HG03060 (cell line): ENCODE results near the gene TMBIM6.
"Not testable (repeated sequence)": the region's sequence is repeated elsewhere in the genome, so short reads cannot be mapped to it uniquely, and the experiment has no call there.

ENCODE experiments used
- ATAC-seq: cut with Tn5 transposase; IDR thresholded peaks from one replicate; pipeline ENCODE4 v1.9.1; 2021; ENCODE audit warnings: low read depth, moderate number of reproducible peaks; ENCODE audit not compliant: unreplicated experiment

Gene TMBIM6, protein sequence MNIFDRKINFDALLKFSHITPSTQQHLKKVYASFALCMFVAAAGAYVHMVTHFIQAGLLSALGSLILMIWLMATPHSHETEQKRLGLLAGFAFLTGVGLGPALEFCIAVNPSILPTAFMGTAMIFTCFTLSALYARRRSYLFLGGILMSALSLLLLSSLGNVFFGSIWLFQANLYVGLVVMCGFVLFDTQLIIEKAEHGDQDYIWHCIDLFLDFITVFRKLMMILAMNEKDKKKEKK

DNA sequence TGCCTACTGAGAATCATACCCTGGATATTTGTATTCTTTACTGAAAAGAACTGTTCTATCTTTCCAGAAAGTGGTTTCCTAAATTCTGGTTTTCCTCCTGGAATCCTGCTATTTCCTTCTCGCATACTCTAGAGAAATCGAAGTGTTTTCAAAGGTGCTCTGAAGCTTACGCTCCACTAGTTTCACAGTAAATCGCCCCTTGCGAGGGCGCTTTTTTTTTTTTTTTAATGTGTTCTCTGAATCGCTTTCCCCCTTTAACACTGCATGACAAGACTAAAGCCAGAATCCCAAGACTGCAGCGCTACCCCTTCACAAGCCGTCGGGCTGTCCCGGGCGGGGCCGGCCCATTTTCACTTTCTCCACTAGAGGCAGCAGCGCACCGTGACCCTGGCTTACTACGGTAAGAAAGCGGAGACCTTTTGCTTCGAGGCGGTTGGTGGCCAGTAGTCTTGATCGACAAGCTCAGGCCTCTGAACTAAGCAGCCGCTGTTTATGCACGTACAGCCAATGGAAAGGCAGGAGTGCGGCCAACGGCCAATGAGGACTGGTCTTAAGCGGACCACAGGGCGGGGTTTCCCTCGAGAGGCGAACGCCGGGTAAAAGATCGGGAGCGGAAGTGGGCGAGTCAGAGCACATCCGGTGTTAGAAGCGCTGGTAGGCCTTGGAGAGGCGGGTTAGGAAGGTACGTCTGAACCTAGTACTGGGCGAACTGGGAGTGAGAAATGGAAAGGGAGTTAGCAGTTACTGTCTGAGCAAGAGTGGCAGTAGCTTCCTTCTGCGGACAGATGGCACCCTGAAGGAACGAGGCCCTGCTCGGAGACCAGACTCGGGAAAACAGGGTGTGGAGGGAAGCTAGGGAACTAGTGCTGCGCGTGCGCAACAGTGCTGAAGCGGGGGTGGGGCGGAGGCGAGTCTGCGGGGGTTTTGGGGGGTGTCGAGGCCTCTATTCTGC, at the start of gene TMBIM6:
Gene TMBIM6 (plus strand): TSS at position 628 of the 952 bp plus-strand sequence. CDS start 10,937 bp downstream, outside the sequence.
- ATAC-seq, result peak; percentile 93

DNA sequence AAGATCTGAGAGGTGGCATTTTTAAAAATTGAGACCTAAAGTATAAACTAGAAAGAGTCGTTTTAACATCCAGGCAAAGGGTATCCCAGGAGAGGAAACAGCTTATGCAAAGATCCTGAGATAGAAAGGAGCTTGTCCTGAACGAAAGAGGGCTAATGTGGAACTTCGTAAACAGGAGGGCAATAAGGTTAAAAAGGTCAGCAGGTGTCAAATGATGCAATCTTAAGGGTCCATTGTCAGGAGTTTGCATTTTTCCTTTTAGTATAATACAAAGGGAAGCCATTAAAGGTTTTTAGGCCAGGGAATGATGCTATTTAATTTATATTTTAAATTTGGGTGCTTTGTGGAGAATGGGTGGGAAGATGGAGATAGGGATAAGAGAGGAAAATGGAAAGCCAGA, 48.5 kb upstream of the TMBIM6 start:
- ATAC-seq, result no peak

DNA sequence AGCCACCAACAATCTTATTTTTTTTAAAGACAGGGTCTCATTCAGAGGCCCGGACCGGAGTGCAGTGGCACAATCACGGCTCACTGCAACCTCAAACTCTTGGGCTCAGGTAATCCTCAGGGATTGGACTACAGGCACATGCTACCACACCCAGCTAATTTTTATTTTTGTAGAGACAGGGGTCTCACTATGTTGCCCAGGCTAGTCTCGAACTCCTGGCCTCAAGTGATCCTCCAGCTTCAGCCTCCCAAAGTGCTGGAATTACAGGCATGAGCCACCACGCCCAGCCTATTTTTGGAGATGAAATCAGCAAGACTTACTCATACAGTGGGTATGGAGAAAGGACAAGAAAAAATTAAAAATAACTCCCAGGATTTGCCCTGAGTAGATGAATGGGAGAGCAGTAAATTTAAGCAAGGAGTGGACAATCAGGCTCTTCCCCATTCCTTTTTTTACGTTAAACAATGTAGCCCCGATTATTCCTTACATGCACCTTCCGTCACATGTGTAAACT, 47.4 kb upstream of the TMBIM6 start:
- ATAC-seq, result no peak

DNA sequence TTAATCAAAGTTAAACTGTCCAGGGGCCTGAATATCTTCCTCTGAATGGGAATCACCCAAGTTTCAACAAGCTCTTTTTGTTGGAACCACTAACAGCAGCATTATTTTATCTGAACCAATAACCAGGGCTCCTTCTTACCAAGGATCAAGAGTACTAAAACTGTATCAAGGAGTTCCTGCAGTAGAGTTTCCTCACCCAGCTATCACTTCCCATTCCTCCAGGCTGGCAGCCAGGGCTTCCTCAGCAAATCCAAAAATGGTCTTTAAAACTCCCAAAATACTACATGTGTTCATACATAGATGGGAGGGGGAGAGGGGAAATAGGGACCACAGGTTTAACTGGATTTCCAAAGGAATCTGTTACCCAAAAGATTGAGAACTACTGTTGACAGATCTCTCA, 44.6 kb upstream of the TMBIM6 start:
- no peak for ATAC-seq

DNA sequence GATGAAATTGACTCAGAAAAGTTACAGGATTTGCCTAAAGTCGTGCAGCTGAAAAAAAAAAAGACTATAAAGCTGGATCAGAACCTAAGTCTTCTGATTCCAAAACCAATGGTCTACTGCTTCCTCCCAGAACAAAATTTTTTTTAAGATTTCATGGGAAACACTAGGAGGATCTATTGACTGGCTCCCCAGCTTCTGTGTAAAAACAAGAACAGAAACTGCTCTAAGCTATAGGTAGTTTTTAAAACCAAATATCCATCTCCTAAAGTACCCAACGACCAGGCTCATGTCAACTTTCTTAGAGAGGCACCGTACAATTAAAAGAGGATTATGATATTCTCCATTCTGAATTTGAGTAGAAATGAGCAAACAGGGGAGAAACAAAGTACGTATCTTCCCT, 43.5 kb upstream of the TMBIM6 start:
- no peak for ATAC-seq

DNA sequence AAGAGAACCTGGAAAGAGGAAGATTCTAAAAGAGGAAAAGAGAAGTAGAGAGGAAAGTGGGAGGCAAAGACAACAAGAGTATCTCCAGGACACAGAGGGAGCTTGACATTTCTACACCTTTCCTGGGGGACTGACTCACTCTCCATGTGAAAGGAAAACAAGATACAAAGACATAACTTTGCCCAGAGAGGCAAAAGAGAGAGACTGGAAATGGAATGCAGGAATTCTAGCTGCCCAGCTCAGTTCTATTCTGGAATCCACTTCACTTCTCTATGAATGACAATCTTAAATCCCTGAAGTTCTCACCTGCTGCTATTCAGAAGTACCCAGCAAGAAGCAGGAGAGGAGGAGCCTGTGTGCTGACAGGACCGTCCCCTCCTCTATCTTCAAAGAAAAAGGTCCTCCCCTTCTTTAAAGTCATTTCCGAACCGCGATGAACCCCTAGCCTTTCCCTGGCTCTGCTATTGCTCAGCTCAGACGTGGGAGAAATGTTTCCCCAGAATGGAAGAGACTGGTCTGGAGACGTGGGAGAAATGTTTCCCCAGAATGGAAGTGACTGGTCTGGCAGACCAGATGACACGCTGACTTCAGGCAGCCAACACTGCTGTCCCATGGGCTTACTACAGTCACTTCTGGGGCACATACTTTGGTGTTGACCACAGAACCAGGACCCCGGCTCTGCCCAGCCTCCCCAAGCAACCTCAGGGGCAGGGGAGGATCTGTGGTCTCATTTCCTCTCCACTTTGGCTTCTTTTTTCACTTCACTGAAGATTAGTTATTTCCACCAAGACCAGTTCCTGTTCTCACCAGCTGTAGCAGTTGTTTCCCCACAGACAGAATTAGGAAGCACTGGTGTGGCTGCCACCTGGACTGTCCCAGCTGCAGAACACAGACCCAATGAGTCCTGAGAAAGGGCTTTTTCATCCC, 42.5 kb upstream of the TMBIM6 start:
- peak; percentile 64 for ATAC-seq

DNA sequence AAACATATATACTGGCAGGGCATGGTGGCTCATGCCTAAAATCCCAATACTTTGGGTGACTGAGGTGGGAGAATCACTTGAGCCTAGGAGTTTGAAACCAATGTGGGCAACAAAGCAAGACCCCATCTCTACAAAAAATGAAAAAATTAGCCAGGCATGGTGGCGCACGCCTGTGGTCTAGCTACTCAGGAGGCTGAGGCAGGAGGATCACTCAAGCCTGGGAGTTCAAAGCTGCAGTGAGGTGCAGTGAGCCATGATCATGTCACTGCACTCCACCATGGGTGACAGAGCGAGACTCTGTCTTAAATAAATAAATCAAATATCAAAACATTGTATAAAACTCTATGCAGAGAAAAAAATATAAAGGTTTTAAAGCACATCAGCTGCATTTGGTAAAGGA, 39.3 kb upstream of the TMBIM6 start:
- ATAC-seq, result no peak

DNA sequence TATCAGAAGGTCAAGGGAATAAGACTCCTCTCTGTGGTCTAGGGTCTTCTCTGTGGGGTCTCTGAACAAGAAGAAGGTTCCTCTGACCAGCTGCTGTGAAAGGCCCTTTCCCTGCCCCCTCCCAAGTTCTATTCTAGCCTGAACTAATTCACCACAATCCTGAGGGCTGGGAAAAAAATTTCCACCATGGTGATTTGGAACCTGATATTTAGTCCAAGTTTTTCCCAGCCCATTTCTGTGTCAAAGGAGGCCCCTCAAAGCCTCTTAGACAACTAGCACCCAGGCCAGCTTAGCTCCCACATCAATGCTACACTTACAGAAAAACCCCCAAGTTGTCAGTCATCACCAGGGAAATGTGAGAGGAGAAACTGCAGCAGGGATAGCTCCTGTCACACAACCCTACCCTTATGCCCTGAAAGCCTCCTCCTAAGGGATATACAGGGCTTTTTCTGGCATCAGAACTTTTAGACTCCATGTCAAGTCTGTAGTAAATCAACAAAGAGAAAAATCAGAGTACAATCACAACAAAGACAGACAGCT, 38.6 kb upstream of the TMBIM6 start:
- ATAC-seq, result no peak

DNA sequence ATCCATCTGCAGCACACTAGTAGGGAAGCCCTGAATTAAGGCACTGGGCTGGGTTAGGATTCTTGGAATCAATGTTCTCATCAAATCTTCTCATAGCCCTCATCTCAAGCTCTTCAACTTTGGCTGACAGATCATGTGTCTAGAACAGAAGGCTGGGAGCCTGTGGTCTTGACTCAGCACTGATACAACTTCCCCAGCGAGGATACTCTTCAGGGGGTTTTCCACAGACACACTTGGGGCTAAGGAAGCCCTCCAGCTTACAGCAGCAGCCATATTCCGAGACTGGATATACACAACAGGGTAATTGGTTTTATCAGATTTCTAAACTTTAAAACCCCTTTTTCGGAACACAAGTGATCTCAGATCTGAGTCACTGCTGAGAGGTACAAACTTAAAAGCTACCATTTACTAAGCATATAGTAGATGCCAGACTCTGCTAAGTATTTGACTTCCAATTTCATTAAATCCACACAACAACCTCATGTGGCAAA, 37.7 kb upstream of the TMBIM6 start:
- no peak for ATAC-seq

DNA sequence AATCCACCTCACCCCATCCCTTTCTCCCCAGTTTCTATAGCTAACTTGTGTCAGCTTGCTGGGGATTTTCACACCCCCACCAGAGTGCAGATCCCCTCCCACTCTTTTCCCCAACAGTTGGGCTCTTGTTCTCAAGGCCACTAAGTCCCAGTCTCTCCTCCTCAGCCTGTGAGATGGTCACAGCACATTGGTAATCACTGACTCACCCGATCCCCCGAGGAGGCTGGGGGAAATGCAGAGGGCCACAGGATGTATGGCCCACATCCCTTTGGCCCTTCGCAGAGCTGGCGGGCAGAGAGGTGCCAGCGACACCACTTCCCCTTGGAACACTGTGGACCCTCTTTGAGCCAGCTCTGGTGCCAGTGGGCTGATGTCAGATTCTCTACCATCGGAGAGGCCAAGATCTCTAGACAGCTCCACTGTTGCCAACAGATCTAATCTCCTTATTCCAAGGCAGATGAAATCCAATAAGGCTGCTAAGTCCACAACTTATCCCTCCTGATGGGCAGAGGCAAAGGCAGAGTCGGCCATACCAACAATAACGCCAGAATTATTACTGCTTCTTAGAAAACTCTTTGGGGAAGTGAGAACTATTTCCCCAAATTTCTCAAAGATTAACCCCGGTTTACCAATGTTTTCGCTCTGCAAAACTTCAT, 35.8 kb upstream of the TMBIM6 start:
- no peak for ATAC-seq

DNA sequence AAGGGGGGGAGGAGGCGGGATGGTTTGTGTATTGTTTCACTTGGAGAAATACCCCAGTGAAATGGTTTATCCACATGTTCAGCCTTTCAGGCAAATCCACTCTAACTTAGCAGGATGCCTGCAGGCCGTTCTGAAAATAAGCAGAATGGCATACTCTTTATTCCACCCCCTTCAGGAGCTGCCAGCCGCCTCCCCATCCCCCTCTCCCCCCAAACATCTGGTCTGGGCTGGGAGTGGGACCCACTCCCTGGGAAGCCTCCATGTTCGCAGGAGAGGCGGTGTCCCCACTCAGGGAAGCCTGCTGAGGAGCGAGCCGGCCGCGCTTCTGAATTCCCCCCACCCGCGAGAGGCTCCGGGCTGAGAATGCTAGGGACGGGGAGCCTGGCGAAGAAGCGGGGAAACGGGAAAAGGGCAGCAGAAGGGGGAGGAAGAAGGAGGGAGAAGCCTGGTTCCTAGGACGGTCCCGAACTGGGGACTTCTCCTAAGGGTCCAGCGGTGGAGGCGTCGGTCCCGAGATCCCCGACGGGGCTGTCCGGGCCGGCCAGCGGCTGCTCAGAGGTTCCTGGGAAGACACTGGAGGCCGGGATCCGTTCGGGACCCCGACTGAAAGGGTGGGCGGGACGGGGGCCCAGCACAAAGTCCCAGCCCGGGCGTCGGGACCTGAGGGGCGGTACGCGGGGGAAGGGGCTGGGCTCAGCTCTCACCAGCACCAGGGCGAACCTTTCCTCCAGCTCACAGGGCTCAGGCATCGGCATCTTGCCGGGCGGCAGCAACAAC, 34.8 kb upstream of the TMBIM6 start:
- ATAC-seq, result peak; percentile 2

DNA sequence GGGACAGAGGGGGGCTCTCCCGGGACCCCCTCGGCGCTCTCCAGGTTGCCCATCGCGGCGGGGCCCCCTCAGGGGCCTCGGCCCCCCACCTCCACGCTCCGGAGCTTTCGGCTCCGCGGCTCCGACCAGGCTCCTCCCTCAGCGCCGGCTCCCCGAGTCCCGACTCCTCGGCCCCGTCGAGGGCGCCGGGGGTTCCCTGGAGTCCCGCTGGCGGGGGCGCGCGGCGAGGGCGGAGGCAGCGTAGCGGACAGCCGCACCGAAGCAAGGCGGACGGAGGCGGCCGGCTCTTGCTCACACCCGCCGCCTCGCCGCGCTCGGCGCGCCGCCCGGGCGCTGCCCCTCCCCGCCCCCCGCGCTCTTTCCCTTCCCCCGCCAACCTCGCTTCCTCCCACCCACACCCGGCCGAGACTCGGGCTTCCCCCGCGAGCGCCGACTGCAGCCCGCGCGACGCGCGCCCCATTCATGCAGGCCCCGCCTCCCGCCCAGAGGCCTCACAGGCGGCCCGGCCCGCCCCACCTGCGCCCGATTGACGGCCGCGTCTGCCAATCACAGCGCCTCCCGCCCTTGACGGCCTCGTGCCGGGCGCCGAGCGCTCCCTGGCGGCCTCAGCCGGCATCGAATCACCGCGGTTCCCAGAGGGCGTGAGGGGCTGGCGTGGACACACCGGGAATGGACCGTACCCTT, 34.1 kb upstream of the TMBIM6 start, which contains the start of gene FMNL3:
Gene FMNL3 (minus strand): TSS at position 278 of the 684 bp plus-strand sequence. CDS start 225 bp downstream, at position 53.
- ATAC-seq, result peak; percentile 51

DNA sequence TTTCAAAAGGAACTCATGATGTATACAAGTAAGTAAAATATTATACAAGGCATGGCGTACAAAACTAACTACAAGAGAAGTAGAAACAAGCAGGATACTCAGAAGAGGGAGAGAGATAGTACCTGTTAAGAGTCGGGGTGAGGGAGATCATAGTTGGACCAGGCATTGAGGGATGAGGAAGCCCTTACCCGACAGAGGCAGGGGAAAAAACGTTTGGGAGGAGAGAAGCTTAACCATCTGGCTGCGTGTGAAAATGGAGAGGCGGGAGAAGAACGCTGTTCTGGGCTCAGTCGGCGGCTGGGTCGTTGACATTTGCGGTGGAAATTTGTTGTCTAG, 33.6 kb upstream of the TMBIM6 start:
- ATAC-seq, result no peak

DNA sequence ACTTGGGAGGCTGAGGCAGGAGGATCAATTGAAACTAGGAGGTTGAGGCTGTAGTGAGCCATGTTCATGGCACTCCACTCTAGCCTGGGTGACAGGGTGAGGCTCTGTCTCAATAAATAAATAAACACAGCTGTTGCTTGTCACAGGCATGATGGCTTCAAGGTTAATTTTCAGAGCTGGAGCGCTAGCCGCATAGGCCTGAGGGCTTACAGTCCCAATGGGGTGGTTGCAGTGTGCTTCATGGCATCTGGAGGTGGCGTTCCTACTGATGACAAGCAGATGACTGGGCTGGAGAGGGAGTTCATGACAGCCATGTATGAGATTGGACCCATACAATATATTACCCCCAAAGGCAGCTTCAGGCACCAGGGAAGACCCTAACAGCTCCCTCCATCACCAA, 32.5 kb upstream of the TMBIM6 start:
- ATAC-seq, result no peak

DNA sequence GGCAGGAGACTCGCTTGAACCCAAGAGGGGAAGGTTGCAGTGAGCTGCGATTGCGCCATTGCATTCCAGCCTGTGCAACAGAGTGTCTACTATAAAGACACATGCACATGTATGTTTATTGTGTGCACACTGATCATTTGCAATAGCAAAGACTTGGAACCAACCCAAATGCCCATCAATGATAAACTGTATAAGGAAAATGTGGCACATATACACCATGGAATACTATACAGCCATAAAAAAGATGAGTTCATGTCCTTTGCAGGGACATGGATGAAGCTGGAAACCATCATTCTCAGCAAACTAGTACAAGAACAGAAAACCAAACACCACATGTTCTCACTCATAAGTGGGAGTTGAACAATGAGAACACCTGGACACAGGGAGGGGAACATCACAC, 27.4 kb upstream of the TMBIM6 start:
- not testable (repeated sequence) for ATAC-seq

DNA sequence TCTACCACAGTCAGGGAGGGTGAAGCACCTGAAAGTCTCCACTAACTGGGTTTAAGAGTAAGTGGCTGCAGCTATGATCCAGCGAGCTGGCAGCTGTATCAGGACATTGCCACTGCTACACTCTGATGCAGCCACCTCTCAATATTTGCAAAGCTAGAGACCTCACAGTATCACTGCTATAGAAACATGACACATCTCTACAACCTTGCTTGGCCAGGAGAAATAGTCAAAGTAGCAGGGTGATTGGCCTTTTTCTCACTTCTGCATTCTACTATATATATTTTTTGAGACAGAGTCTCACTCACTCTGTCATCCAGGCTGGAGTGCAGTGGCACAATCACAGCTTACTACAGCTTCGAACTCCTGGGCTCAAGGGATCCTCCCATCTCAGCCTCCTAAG, 24.8 kb upstream of the TMBIM6 start:
- peak; percentile 67 for ATAC-seq

DNA sequence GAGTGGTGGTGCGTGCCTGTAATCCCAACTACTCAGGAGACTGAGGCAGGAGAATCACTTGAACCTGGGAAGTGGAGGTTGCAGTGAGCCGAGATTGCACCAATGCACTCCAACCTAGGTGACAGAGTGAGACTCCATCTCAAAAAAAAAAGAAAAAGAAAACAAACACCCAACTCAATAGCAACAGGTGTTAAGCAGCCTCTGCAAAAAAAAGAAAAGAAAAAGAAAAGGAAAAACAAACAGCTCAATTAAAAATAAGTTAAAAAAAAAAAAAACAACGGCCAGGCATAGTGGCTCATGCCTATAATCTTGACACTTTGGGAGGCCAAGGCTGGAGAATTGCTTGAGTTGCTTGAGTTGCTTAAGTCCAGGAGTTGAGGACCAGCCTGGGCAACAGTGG, 23.6 kb upstream of the TMBIM6 start:
- not testable (repeated sequence) for ATAC-seq

DNA sequence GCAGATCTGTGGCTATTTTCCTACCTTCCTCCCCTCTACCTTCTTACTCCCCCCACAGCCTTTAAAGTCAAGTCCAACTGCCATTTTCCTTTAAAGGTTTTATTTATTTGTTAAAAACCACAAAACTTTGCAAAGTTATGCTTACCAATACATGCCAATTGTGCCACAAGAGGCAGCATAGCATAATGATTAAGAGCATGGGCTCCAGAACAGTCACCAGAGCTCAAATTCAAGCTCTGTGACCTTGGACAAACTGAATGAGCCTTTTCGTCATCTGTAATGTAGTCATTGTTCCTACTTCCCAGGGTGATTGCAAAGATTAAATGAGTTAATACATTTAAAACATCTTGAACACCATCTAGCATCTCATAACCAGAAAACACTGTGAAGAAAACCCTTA, 21.1 kb upstream of the TMBIM6 start:
- no peak for ATAC-seq
